ENCODE measurements around the gene SOX1.
A peak's percentile ranks its signal among the peaks of the same experiment; 100 is the strongest.

SOX1 gene

DNA sequence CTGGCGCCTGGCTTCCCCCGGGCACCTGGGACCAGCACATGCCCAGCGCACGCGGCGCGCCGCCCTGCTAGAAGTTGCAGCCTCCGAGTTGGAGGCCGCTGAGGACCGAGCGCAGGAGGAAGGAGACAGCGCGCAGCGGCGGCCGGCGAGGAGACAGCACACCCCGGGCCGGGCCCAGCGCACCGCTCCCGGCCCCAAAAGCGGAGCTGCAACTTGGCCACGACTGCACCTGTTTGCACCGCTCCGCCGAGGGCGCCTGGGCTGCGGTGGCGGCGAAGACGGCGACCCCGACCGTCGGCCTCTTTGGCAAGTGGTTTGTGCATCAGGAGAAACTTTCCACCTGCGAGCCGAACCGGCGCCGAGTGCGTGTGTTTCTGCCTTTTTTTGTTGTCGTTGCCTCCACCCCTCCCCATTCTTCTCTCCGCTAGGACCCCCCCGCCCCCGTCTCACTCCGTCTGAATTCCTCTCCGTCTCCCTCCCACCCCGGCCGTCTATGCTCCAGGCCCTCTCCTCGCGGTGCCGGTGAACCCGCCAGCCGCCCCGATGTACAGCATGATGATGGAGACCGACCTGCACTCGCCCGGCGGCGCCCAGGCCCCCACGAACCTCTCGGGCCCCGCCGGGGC, at the start of gene SOX1:
Gene SOX1 (plus strand): TSS at position 34 of the 626 bp plus-strand sequence. CDS start 510 bp downstream, at position 544.
- DNase-seq (ENCODE audit: low spot score), result no peak

DNA sequence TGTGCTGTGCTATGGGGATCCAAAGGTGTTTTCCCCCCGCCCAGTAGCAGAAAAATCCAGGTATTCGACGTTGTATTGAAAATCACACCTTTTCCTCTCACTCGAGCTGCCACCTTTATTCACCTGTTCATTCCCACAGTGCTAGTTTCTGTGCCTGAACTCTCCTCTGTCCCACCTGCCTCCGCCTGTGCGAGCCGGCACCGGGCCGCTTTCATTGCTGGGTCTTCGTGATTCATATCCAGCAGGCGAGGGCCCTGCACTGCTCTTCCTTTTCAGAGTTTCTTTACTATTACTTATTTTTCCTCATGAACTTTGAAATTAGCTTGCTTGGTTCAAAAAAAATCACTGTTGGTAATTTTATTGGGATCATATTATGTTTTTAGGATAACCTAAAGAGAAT, 42.4 kb upstream of the SOX1 start:
- no peak for DNase-seq (ENCODE audit: low spot score)

DNA sequence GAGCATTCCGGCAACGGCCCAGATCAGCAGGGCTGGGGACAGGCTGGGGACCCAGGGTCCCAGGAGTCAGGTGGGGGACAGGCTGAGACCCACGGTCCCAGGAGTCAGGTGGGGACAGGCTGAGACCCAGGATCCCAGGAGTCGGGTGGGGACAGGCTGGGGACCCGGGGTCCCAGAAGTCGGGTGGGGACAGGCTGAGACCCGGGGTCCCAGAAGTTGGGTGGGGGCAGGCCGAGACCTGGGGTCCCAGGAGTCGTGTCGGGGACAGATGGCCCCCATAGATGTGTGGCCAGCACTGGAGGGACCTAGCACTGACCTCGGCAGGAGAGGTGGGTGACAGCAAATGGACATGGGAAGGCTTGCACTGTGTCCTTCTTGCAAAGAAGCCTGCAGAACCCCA, 39.7 kb upstream of the SOX1 start:
- DNase-seq (ENCODE audit: low spot score), result no peak

DNA sequence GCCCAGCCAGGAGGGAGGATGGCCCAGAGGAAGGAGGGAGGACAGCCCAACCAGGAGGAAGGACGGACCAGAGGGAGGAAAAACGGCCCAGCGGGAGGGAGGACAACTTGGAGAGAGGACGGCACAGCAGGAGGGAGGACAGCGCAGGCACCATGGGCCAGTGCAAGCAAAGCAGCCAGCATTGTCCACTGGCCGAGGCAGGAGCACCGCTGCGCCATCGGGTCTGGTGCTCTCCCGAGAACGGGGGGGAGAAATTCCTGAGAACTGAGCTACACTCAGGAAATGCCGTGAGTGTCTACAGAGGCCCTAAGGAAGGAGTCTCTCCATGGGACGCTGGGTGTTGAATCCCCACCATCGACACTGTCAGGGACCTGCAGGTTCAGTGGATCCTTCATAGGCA, 38.5 kb upstream of the SOX1 start:
- no peak for DNase-seq (ENCODE audit: low spot score)

DNA sequence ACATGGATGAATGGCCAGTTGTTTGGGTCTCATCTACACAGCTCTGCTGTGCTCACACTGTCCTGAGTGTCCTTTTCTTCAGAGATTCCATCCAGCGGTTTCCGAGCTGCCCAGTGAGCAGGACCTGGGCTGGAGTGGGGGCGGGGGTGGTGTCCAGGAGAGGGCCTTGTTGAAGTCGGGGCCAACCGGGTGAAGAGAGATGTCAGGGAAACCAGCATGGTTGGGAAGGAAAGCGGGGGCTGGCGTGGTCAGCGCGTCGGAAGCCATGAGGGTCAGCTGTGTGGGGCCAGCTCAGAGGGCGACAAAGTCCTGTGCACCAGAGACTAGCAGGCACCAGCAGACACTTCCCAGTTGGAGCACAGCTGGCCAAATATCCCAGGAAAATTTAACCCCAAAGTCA, 37.8 kb upstream of the SOX1 start:
- DNase-seq (ENCODE audit: low spot score), result no peak

DNA sequence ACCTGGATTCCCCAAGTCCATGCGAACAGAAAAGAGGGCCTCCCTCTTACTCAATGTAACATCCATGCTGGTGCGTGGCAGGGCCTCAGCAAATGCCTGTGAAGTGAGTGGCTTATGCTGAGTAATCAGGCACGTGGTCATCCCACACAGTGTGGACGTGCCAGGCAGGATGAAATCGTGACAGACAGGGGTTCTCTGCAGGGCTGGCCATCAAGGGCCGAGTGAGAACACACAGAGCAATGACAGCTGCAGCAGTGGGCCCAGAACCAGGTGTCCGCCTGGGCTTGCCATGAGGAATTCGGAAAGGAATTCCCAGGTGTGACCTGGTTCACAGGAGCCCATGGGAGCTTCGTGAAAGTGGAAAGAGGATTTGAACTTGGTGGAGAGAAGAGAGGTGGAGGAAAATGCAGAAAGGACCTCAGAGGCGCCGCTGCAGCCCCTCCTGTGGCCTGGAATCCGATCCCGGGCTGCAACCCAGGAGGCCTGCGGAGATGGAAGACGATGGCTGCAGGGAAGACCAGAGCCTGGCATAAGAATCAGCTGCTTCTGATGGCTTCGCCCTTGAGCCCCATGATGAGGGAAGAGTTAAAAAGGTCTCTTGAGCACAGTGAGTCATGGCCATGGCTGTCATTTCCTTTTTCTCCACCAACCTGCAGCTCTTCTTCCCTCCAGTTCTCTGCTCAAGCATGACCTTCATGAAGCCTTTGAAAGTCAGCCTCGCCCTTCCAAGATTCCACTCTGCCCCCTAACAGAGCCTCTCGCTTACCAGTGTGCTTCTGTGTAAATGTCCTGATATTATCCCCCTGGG, 34.6 kb upstream of the SOX1 start:
- DNase-seq (ENCODE audit: low spot score), result no peak

DNA sequence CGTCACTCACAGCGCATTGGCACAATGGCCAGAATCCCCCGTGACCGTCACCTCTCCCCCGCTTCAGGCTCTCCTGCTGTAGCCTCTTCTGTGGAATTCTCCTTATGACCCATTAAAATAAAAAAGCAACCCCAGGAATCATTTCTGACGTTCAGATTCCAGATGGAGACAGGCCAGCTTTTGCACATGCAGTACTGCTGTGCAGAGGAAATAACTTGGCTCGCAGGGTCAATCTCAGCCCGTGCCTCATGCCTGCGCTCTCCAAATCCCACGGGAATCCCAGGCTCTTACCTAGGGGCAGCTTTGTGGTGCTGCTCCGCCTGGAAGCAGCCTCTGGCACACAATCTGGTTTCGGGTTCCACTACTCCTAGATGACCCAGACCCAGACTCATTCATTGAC, 32.7 kb upstream of the SOX1 start:
- DNase-seq (ENCODE audit: low spot score), result no peak

DNA sequence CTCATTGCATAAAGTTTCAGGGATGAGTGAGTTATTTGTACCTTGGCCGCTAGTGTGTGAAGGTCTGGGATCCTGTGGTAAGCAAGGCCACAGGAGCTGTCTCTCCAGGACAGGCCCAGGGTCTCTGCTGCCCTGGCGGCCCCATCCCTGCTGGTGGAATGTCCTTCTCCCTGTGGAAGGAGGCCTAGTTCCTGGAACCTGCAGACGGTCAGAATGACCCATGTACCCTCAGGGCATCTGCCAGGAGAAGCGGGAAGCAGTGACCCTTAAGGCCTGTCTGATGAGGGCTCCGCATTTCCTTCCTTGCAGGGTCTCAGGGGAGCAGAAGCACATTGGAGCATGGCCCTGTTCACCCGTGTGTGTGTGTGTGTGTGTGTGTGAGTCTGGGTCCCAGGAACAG, 32.1 kb upstream of the SOX1 start:
- DNase-seq (ENCODE audit: low spot score), result no peak

DNA sequence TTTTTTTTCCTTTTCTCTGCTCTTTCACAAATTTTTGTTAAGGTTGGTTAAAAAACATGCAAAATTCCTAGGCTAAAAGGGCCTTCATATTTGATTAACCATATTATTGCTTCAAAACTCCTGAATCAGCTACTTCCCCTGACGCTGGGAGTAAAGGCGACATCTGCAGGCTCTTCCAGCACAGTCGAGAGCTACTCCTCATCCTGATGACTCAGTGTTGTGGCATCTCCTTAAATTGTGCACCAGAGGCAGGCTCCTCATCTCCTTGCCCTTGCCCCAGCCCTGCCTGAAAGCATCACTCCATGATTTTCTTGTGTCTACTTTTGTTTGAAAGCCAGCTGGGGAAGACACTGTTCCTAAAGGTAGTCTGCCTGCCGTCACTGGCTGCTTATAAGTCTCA, 24.5 kb upstream of the SOX1 start:
- DNase-seq (ENCODE audit: low spot score), result peak; percentile 13

DNA sequence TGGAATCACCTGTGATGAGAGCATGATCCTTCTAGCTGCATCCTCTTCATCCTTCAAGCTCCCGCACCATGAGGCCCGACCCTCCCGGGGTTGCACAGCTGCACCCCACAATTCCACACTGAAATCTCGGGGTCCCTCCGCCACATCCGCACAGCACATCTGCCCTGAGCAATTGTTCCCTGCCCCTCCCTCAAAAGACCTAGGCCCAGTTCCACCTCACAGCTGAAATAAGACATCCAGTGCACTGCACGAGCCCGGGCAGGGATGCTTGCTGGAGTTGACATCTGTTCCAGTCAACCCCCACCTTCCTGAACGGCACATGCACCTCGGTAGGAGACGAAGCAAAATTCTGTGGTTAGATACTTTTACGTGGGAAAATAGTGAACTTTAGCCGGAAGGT, 14.7 kb upstream of the SOX1 start:
- no peak for DNase-seq (ENCODE audit: low spot score)

DNA sequence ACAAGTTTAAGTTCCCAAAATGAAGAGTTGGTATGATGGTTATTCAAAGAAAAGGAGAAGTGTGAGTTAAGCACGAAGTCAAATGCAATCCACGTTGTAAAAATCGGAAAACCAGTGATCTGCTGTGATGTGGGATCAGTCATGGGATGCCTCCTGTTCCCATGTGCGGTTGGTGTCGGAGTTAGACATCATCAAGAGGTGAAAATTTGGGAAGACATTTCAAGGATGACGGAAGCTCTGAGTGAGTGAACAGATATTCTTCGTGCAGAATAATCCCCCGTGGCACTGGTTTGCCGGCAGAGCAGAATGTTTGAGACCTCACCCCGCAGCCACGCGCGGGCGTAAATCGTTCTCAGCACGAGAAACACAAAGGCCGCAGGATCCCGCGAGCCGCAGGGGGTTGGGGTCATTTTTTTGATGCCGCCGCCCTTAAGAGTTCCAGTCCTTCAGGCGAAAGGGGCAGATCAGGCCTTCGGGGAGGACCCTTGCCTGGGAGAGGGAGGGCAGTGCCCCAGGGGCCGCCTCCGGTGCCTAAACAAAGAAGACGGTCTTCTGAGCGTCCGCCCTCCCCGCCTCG, 13.7 kb upstream of the SOX1 start:
- no peak for DNase-seq (ENCODE audit: low spot score)

DNA sequence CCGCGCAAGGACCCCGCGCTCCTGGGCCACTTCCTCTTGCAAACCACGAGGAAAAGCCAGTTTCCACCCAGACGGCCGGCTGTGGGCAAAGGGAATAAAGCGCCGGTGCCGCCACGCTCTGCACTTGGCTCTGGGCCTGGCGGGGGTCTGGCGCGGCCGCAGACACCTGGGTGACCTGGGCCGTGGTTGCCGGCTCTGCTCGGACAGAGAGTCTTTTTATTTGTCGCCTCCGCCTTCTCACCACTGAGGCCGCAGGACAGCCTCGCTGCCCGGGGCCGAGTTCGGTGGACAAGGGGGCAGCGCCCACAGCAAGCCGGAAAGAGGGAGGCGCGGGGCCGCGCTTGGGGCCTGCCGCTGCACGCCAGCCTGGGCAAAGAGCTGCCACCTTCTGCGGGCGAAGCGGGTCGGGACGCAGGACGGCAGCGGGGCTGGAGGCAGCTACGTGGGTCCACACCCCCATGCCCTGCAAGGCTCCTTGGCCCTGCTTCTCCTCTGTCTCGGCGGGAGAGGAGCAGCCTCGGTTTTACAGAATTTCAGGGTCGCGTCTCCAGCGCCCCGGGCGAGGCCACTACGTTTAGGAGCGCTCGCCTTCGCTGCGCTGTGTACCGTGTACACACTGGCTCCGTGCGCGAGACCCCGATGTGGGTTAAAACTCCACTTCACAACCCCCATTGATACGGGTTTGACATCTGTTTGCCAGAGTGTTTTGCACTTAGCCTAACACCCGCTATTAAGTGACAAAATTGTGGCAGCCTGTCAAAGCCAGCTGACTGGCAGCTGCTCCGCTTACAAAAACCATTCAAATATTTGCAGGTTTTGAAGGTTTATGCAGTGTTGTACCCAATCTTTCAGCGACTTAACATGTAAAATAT, 13.0 kb upstream of the SOX1 start:
- no peak for DNase-seq (ENCODE audit: low spot score)

DNA sequence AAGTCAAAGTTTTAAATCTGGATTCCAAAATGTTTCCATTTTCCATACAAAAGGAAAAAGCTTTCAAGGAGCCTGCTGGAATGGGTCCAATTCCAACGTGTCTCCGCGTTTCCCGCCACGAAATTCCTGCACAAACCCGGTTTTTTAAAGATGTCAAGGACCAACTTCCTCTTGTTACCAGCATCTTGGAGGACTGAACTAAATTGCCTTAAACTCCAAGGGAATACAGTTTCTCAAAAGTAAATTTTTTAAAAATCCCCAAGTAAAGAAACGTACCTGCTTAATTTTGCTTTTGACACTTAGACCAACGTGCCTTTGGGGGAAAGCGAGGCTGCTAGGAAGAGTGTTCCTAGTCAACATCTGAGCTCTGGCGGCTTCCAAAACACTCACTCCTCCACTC, 12.3 kb upstream of the SOX1 start:
- no peak for DNase-seq (ENCODE audit: low spot score)

DNA sequence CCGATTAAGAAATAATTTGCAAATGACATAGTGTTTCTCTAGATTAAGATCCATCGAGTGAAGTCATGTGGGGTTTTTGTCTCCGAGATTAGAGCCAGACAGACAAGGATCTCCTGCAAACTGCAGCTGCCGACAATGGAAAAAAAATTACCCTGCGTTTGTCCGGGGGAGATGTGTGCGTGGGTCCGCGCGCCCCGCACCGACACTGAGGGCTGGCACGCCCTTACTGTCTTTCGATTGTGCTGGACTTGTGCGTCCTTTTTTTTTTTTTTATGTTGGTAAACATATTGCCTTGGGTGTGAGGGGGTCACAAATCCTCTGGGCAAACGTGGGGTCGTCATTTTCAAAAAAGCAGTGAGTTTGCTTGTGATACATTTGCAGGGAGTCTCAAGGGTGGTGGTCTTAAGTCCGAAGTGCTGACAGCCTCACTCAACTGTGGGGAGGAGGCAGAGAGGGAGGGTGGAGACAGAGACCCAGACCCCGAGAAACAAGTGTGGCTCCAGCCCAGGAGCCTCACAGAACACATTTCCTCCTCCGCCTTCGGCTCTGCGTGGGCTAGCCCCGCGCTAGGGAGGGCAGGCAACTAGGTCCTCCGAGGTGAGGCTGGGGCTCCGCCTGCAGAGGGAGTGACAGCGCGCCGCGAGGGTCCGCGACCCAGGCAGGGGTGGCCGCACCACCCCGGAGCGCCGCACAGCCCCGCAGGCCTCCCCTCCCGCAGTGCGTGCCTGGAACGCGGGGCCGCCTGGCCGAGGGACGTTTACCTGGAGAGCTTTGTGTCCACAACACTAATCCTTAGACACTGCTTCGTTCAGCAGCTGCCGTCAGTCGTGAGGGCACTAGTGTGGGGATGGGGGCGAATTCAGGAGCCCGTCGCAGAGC, 11.7 kb upstream of the SOX1 start:
- DNase-seq (ENCODE audit: low spot score), result no peak

DNA sequence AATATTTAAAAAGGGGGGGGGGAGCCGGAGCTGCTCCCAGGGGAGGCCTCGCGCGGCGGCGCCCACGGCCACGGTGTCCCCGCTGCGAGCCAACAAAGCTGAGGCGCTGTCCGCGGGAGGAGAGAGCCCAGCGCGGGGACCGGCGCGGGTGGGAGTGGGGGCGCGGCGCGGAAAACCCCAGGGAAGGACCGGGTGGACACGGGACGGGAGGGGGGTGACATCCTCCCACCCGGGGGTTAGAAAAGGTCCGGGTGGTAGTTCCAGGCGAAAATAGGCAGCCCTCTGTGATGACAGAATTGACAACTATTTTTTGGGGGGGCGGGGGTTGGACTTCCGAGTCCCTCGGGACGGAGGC, 11.1 kb upstream of the SOX1 start:
- DNase-seq (ENCODE audit: low spot score), result no peak

DNA sequence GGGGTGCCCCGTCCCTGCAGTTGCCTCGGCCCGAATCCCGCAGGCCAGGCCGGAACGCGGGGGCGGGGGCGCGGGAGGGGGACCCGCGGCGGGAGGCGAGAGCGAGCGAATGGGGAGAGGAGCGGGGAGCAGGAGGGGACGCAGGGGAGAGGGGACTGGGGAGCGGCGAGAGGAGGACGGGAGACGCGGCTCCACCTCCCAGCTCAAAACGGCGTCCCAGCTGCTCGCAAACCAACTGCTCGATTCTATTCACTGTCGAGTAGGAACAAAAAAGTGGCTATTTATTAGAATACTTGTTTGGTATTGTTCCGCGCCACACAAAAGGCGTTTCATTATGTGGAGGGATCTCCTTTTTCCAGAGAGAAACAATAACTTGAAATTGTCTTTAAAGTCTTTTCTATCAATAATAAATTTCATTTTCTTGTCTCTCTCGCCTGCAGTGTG, 10.6 kb upstream of the SOX1 start:
- DNase-seq (ENCODE audit: low spot score), result no peak

DNA sequence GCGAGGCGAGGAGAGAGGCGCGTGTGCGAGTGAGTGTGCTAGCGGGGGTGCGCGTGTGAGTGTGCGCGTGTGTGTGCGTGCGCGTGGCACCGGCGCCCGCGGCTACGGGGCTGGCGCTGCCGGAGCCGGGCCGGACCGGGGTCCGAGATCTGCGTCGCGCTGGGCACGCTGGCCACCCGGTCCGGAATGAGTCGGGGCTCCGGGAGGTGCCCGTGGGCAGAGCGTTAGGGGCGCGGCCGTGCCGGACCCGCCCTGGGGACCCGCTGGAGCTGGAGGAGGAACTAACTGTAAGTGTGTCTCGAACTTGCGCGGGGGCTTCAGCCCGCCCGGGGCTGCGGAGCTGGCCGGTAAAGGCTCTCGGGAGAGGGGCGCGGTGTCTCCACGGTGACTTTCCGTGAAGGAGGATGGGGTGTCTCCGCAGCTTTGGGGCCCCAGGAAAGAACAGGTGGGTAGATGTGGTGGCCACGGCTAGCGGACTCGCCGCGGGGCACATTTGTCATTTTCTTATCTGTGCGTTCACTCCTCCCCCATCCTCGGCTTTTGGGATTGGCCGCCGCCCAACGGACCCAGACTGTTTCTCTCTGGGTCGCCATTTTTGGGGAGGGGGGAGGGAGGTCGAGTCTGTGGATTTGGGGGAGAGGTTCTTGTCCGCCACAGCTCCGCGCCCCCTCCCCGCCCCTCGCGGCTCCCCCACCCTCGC, 10.1 kb upstream of the SOX1 start:
- no peak for DNase-seq (ENCODE audit: low spot score)

DNA sequence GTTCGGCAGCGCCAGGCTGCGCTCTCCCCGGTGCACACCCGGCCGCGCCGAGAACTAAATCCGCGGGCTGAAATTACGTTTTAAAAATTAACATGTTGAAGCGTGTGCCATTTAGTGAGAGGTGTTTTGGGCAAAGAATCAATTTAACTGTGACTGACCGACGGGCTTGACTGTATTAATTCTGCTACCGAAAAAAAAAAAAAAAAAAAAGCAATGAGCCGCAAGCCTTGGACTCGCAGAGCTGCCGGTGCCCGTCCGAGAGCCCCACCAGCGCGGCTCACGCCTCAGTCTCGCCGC, 9.6 kb upstream of the SOX1 start:
- no peak for DNase-seq (ENCODE audit: low spot score)

DNA sequence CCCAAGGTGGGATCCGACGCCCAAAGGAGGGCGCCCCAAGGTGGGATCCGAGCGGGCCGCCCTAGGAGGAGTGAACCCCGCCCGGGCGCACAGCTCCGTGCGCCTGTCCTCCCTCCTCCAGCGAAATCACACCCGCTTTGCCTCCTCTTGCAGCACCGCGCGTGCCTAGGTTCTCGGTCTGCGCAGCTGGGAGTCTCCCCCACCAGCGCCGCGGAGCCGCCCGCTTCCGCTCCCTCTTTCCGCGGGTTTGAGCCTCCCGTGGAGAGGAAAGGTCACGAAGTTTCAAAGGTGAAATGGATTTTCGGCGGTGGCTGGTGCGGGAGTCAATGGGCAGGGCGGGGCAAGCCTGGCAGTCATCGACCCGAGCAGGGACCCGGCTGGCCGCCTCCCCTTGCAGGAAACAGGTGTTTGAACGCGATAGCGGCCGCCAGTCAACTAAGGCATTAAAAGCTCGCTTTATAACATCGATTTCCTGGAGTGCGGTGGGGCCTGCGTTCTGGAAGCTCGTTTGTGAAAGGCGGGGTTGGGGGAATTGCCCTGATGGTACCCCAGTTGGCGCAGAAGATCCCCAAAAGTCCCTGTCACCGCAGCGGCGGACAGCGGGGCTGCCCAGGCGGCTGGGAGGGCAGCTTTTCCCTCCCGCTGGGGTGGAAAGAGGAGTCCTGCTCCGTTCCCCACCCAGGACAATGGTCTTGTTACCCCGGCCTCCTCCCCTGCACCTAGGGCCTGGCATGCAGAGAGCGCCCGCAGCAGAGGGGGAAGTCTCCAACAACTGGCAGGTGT, 9.0 kb upstream of the SOX1 start:
- no peak for DNase-seq (ENCODE audit: low spot score)

DNA sequence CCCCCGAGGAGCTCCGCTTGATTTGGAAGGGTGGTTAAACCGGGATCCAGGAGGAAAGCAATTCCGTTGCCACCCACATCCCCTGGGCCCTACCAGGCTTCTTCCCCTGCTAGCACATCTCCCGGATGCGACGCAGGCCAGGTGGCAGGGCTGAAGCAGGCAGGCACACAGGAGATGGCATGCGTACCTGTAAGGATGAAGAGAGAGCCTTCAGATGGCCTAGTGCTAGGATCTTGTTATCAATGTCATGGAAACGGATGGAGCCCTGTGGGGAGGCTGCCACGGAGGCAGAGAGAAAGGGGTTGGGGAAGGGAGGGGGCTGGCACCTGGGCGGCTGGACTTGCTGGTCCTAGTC, 8.5 kb upstream of the SOX1 start:
- no peak for DNase-seq (ENCODE audit: low spot score)

DNA sequence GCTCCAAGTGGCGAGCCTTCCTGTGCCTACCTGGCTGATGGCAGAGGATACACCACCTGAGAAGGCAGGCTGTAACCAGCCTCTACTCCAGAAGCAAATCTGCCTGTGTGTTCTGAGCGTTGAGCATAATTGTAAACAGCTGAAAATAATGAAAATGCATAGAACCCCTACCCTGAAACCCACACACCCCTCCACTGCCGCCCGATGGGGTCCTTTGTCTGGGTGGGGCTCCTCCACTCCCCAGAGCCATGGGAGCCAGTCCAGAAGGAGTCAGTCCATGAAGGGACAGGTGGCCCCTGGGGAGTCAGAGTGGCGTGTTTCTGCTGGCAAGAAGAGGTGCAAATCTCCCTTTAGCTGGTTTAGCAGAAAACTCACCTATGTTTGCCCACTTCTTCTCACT, 8.0 kb upstream of the SOX1 start:
- DNase-seq (ENCODE audit: low spot score), result no peak

Data from COLO829 (cell line).